HepG2 (cell line): ENCODE measurements around the gene FAM111A. TPM values are rescaled to one million over a fixed set of nuclear protein-coding genes. Genes with fewer than 3 reads are reported as not detected.

Source experiments
- HNF4G ChIP-seq, 2 experiments: sonication (generic) in 1 of 2; formaldehyde crosslinking in 1 of 2; IDR thresholded peaks; 2 replicates each; pipeline versions ENCODE4 v1.4.0 to v1.6.1; 2011 to 2020; ENCODE audit warnings: borderline replicate concordance in 2 of 2, low read depth in 2 of 2, mild to moderate bottlenecking in 2 of 2, low read length in 1 of 2, missing genetic modification reagents in 1 of 2, moderate library complexity in 1 of 2
- KAT8 ChIP-seq: IDR thresholded peaks from 2 replicates; pipeline ENCODE4 v1.6.1; 2016; ENCODE audit warnings: missing genetic modification reagents, missing compliant biosample characterization
- KLF9 ChIP-seq: IDR thresholded peaks from 2 replicates; pipeline ENCODE4 v1.6.1; 2016; ENCODE audit warnings: low read depth
- MEIS1 ChIP-seq: sonication (generic); formaldehyde crosslinking; IDR thresholded peaks from 2 replicates; pipeline ENCODE4 v1.9.0; 2021; ENCODE audit warnings: mild to moderate bottlenecking, missing genetic modification reagents, moderate library complexity, borderline replicate concordance
- NFE2L1 ChIP-seq: sonication (generic); formaldehyde crosslinking; IDR thresholded peaks from 2 replicates; pipeline ENCODE4 v1.4.0; 2020; ENCODE audit warnings: missing genetic modification reagents, mild to moderate bottlenecking, borderline replicate concordance
- PLRG1 ChIP-seq: fragments of 450-650 bp; conservative IDR thresholded peaks from 2 replicates; pipeline ENCODE4 v1.6.1; 2016
- ZFP41 ChIP-seq: sonication (generic); formaldehyde crosslinking; IDR thresholded peaks from 2 replicates; pipeline ENCODE4 v1.4.0; 2020; ENCODE audit warnings: mild to moderate bottlenecking, missing genetic modification reagents, borderline replicate concordance
- ZNF235 ChIP-seq: sonication (generic); formaldehyde crosslinking; IDR thresholded peaks from 2 replicates; pipeline ENCODE4 v1.8.1; 2023; ENCODE audit warnings: mild to moderate bottlenecking, missing genetic modification reagents, borderline replicate concordance
- ZNF407 ChIP-seq: sonication (generic); formaldehyde crosslinking; IDR thresholded peaks from one replicate; pipeline ENCODE4 v1.5.1; 2020; ENCODE audit warnings: mild to moderate bottlenecking, missing genetic modification reagents; ENCODE audit errors: not compliant biosample characterization
- ZNF644 ChIP-seq: IDR thresholded peaks from 2 replicates; pipeline ENCODE4 v1.6.1; 2016; ENCODE audit warnings: low read depth
- ZNF747 ChIP-seq: sonication (generic); formaldehyde crosslinking; IDR thresholded peaks from 2 replicates; pipeline ENCODE4 v1.8.1; 2023; ENCODE audit warnings: missing genetic modification reagents, mild to moderate bottlenecking, borderline replicate concordance
- ZNF83 ChIP-seq: sonication (generic); formaldehyde crosslinking; IDR thresholded peaks from 2 replicates; pipeline ENCODE4 v1.4.0; 2020; ENCODE audit warnings: missing genetic modification reagents, mild to moderate bottlenecking, borderline replicate concordance
- polyA plus RNA-seq, 8 experiments: library from polyadenylated mRNA; depleted of rRNA in 3 of 8; stranded (reverse) in 7 of 8; unstranded in 1 of 8; fragments of >200 nt; fragmentation: Illumina TruSeq in 4 of 8; extraction: Trizol in 4 of 8; gene quantifications; 2 replicates each; pipeline versions ENCODE4 v1.2.1 to v1.2.3, GENCODE V29; 2011 to 2016; ENCODE audit warnings: low read depth in 4 of 8, missing spikeins in 1 of 8, mixed read lengths in 1 of 8; ENCODE audit not compliant: insufficient read depth in 1 of 8
- total RNA-seq, 5 experiments: library from RNA; depleted of rRNA; stranded (reverse); fragments of >200 nt; fragmentation: Illumina TruSeq; extraction: Trizol; gene quantifications; 2 replicates each; pipeline ENCODE4 v1.2.3, GENCODE V29; 2016; ENCODE audit warnings: low read depth in 1 of 5
- TF ChIP-seq, protein P1 (sequence below): IDR thresholded peaks from 2 replicates; pipeline ENCODE4 v1.6.1; 2012; ENCODE audit warnings: inconsistent platforms
- TF ChIP-seq, protein P2 (sequence below): sonication (generic); formaldehyde crosslinking; IDR thresholded peaks from 2 replicates; pipeline ENCODE4 v1.4.0; 2020; ENCODE audit warnings: missing genetic modification reagents
- TF ChIP-seq, protein P3 (sequence below): sonication (generic); formaldehyde crosslinking; IDR thresholded peaks from 2 replicates; pipeline ENCODE4 v1.5.1; 2020; ENCODE audit warnings: mild to moderate bottlenecking, missing genetic modification reagents

Gene FAM111A
- total and polyA plus RNA-seq, 2 of the 13 experiments (the other 11 are each of a cell fraction or from before 2014, with no cell fraction given), result 3.2 to 13.5 TPM

DNA sequence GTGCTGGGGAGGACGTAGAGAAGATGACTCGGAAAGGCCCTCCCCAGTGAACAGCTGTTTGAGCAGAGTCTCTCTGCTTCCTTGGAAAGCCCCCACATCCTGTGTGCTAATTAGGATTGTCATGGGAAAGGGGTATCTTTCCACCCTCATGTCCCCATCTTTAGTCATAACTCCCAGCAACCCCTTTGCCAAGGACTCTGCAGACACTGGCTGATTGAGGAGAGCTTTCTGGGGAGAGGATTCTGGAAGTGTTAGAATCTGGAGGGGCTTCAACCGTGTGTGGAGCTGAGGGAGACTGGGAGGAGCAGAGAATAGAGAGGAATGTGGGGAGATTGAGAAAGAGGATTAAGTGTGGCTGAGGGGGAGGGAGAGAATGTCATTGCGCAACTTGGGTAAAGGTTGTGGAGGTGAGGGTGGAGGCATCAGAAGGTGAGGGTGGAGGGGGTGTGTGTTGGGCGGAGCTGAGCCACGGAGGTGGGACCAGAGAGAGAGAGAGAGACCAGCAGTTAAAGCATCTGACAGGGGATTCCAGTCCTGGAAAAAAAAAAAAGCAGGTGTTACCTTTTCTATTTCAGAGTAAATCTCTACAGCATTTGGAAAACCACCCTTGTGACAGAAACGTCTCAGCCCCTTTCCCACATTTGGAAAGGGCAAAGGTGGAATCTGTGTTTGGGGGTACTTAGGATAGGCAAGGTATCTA is 31.5 kb downstream of the FAM111A start (continued):
- TF ChIP-seq, protein P1, sequence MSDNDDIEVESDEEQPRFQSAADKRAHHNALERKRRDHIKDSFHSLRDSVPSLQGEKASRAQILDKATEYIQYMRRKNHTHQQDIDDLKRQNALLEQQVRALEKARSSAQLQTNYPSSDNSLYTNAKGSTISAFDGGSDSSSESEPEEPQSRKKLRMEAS, result peak; percentile 34; the same call in 1 of the 2 replicates
- 0 out of 2 replicates have a peak, but pooled peaks have one; percentile 17 for TF ChIP-seq KAT8
- TF ChIP-seq ZNF747 (CRISPR knock-in tag), result no peak
- TF ChIP-seq, protein P2, sequence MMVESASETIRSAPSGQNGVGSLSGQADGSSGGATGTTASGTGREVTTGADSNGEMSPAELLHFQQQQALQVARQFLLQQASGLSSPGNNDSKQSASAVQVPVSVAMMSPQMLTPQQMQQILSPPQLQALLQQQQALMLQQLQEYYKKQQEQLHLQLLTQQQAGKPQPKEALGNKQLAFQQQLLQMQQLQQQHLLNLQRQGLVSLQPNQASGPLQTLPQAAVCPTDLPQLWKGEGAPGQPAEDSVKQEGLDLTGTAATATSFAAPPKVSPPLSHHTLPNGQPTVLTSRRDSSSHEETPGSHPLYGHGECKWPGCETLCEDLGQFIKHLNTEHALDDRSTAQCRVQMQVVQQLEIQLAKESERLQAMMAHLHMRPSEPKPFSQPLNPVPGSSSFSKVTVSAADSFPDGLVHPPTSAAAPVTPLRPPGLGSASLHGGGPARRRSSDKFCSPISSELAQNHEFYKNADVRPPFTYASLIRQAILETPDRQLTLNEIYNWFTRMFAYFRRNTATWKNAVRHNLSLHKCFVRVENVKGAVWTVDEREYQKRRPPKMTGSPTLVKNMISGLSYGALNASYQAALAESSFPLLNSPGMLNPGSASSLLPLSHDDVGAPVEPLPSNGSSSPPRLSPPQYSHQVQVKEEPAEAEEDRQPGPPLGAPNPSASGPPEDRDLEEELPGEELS (CRISPR knock-in tag), result peak; percentile 72
- no peak for TF ChIP-seq ZNF83 (CRISPR knock-in tag)
- no peak for TF ChIP-seq PLRG1
- TF ChIP-seq ZNF644 (CRISPR knock-in tag), result peak; percentile 47; the same call in 1 of the 2 replicates
- TF ChIP-seq ZNF235, result no peak
- TF ChIP-seq ZFP41 (CRISPR knock-in tag), result no peak
- TF ChIP-seq MEIS1 (CRISPR knock-in tag), result no peak
- no peak for TF ChIP-seq KLF9 (CRISPR knock-in tag)
- TF ChIP-seq, protein P3, sequence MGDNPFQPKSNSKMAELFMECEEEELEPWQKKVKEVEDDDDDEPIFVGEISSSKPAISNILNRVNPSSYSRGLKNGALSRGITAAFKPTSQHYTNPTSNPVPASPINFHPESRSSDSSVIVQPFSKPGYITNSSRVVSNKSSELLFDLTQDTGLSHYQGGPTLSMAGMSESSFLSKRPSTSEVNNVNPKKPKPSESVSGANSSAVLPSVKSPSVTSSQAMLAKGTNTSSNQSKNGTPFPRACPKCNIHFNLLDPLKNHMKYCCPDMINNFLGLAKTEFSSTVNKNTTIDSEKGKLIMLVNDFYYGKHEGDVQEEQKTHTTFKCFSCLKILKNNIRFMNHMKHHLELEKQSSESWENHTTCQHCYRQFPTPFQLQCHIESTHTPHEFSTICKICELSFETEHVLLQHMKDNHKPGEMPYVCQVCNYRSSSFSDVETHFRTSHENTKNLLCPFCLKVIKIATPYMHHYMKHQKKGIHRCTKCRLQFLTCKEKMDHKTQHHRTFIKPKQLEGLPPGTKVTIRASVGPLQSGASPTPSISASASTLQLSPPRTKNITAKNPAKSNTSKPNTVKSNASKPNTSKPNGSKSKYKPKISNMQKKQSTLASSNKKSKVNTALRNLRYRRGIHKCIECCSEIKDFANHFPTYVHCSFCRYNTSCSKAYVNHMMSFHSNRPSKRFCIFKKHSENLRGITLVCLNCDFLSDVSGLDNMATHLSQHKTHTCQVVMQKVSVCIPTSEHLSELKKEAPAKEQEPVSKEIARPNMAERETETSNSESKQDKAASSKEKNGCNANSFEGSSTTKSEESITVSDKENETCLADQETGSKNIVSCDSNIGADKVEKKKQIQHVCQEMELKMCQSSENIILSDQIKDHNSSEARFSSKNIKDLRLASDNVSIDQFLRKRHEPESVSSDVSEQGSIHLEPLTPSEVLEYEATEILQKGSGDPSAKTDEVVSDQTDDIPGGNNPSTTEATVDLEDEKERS, result no peak
- no peak for TF ChIP-seq ZNF407 (CRISPR knock-in tag)
- TF ChIP-seq HNF4G (IDR thresholded peaks at IDR 0.05; ENCODE audit: borderline replicate concordance, low read depth, low read length), result peak; percentile 88; the same call in 1 of the 2 replicates
- TF ChIP-seq HNF4G (CRISPR knock-in tag; IDR thresholded peaks at IDR 0.05; ENCODE audit: borderline replicate concordance, low read depth), result peak; percentile 58; the same call in 1 of the 2 replicates
- TF ChIP-seq NFE2L1, result no peak
